ENCODE measurements around the gene SLC38A5.
"Not testable (repeated sequence)": the region's sequence is repeated elsewhere in the genome, so short reads cannot be mapped to it uniquely, and the experiment has no call there.

Gene SLC38A5

GRCh38 chrX:48459483-48459882 lies 10.6 kb downstream of the SLC38A5 start:
- Mint-ChIP-seq H3K4me3 (no peak overlapping the region), H3K9me3 (no peaks in the 10 kb centered on the region)

GRCh38 chrX:48458711-48459110 lies 11.3 kb downstream of the SLC38A5 start:
- Mint-ChIP-seq H3K4me1 (no peaks in the 10 kb centered on the region), H3K27me3 (no peaks in the 10 kb centered on the region), H3K27ac (ENCODE audit: low read depth) (no peak overlapping the region), H3K9me3 (no peaks in the 10 kb centered on the region), H3K4me3 (no peak overlapping the region), H3K36me3 (ENCODE audit: insufficient read depth) (peaks cover 7% of the 10 kb centered on the region)
- DNase-seq (ENCODE audit: low spot score in 2 of 2) (no peak), ATAC-seq (replicated peaks; ENCODE audit: extremely low read depth, poor library complexity, severe bottlenecking) (no peak)

More at GRCh38 chrX:48459483-48459882, 10.6 kb downstream of the SLC38A5 start:
- Mint-ChIP-seq H3K36me3 (ENCODE audit: insufficient read depth) (peaks cover 7% of the 10 kb centered on the region), H3K27me3 (no peaks in the 10 kb centered on the region), H3K27ac (ENCODE audit: low read depth) (no peak overlapping the region), H3K4me1 (no peaks in the 10 kb centered on the region)
- ATAC-seq (replicated peaks; ENCODE audit: extremely low read depth, poor library complexity, severe bottlenecking) (no peak), DNase-seq (ENCODE audit: low spot score in 2 of 2) (no peak)

GRCh38 chrX:48456628-48457331 lies 13.3 kb downstream of the SLC38A5 start:
- ATAC-seq (replicated peaks; ENCODE audit: extremely low read depth, poor library complexity, severe bottlenecking) (no peak), DNase-seq (ENCODE audit: low spot score in 2 of 2) (no peak)
- H3K4me3 Mint-ChIP-seq: no peak overlapping the region
- H3K27ac Mint-ChIP-seq (ENCODE audit: low read depth): no peak overlapping the region
- no peaks in the 10 kb centered on the region for H3K9me3 Mint-ChIP-seq
- no peaks in the 10 kb centered on the region for H3K27me3 Mint-ChIP-seq
- H3K36me3 Mint-ChIP-seq (ENCODE audit: insufficient read depth): peaks cover 2% of the 10 kb centered on the region
- H3K4me1 Mint-ChIP-seq: no peaks in the 10 kb centered on the region

- Mint-ChIP-seq H3K27me3 (no peaks in the 10 kb centered on the region), H3K4me3 (no peak overlapping the region), H3K9me3 (no peaks in the 10 kb centered on the region), H3K36me3 (ENCODE audit: insufficient read depth) (no peaks in the 10 kb centered on the region), H3K27ac (ENCODE audit: low read depth) (no peak overlapping the region), H3K4me1 (no peaks in the 10 kb centered on the region)
- DNase-seq (ENCODE audit: low spot score in 2 of 2) (no peak), ATAC-seq (replicated peaks; ENCODE audit: extremely low read depth, poor library complexity, severe bottlenecking) (no peak)
Measured at GRCh38 chrX:48451708-48452107, 18.4 kb downstream of the SLC38A5 start.

GRCh38 chrX:48450076-48450475 lies 20.0 kb downstream of the SLC38A5 start:
- H3K27me3 Mint-ChIP-seq: no peaks in the 10 kb centered on the region
- no peaks in the 10 kb centered on the region for H3K9me3 Mint-ChIP-seq
- no peak overlapping the region for H3K4me3 Mint-ChIP-seq
- H3K27ac Mint-ChIP-seq (ENCODE audit: low read depth): no peak overlapping the region
- no peaks in the 10 kb centered on the region for H3K36me3 Mint-ChIP-seq (ENCODE audit: insufficient read depth)
- ATAC-seq (replicated peaks; ENCODE audit: extremely low read depth, poor library complexity, severe bottlenecking) (no peak), DNase-seq (ENCODE audit: low spot score in 2 of 2) (no peak)
- no peaks in the 10 kb centered on the region for H3K4me1 Mint-ChIP-seq

GRCh38 chrX:48447201-48447600 lies 22.9 kb downstream of the SLC38A5 start:
- DNase-seq (ENCODE audit: low spot score in 2 of 2); H3K4me1 Mint-ChIP-seq; H3K4me3 Mint-ChIP-seq; ATAC-seq (replicated peaks; ENCODE audit: extremely low read depth, poor library complexity, severe bottlenecking); H3K27ac Mint-ChIP-seq (ENCODE audit: low read depth); H3K9me3 Mint-ChIP-seq; H3K36me3 Mint-ChIP-seq (ENCODE audit: insufficient read depth): not testable (repeated sequence)
- peaks cover 17% of the 10 kb centered on the region for H3K27me3 Mint-ChIP-seq

- ATAC-seq (replicated peaks; ENCODE audit: extremely low read depth, poor library complexity, severe bottlenecking); DNase-seq (ENCODE audit: low spot score in 2 of 2); H3K27ac Mint-ChIP-seq (ENCODE audit: low read depth); H3K4me3 Mint-ChIP-seq; H3K4me1 Mint-ChIP-seq; H3K36me3 Mint-ChIP-seq (ENCODE audit: insufficient read depth); H3K9me3 Mint-ChIP-seq: not testable (repeated sequence)
- H3K27me3 Mint-ChIP-seq: peaks cover 18% of the 10 kb centered on the region
Measured at GRCh38 chrX:48433713-48434112, 36.3 kb downstream of the SLC38A5 start.

GRCh38 chrX:48430166-48430565 lies 39.9 kb downstream of the SLC38A5 start:
- not testable (repeated sequence) for H3K4me3 Mint-ChIP-seq; H3K9me3 Mint-ChIP-seq; H3K27ac Mint-ChIP-seq (ENCODE audit: low read depth); H3K36me3 Mint-ChIP-seq (ENCODE audit: insufficient read depth); DNase-seq (ENCODE audit: low spot score in 2 of 2); H3K27me3 Mint-ChIP-seq; ATAC-seq (replicated peaks; ENCODE audit: extremely low read depth, poor library complexity, severe bottlenecking); H3K4me1 Mint-ChIP-seq

GRCh38 chrX:48429606-48430005 lies 40.5 kb downstream of the SLC38A5 start:
- not testable (repeated sequence) for H3K9me3 Mint-ChIP-seq; H3K4me3 Mint-ChIP-seq; H3K27me3 Mint-ChIP-seq; H3K27ac Mint-ChIP-seq (ENCODE audit: low read depth); DNase-seq (ENCODE audit: low spot score in 2 of 2); H3K4me1 Mint-ChIP-seq; ATAC-seq (replicated peaks; ENCODE audit: extremely low read depth, poor library complexity, severe bottlenecking); H3K36me3 Mint-ChIP-seq (ENCODE audit: insufficient read depth)

- H3K4me3 Mint-ChIP-seq; H3K27ac Mint-ChIP-seq (ENCODE audit: low read depth); H3K9me3 Mint-ChIP-seq; ATAC-seq (replicated peaks; ENCODE audit: extremely low read depth, poor library complexity, severe bottlenecking); H3K36me3 Mint-ChIP-seq (ENCODE audit: insufficient read depth); DNase-seq (ENCODE audit: low spot score in 2 of 2); H3K27me3 Mint-ChIP-seq; H3K4me1 Mint-ChIP-seq: not testable (repeated sequence)
Measured at GRCh38 chrX:48427027-48427716, 42.9 kb downstream of the SLC38A5 start.

GRCh38 chrX:48411860-48412259 lies 58.2 kb downstream of the SLC38A5 start, which contains the start of gene SSX4B:
TSS of gene SSX4B (minus strand) at chrX:48411960. CDS start at chrX:48411372, 588 bp downstream.
- H3K27me3 Mint-ChIP-seq; H3K9me3 Mint-ChIP-seq; H3K4me1 Mint-ChIP-seq; ATAC-seq (replicated peaks; ENCODE audit: extremely low read depth, poor library complexity, severe bottlenecking); H3K36me3 Mint-ChIP-seq (ENCODE audit: insufficient read depth); DNase-seq (ENCODE audit: low spot score in 2 of 2); H3K27ac Mint-ChIP-seq (ENCODE audit: low read depth); H3K4me3 Mint-ChIP-seq: not testable (repeated sequence)
